Neural cell (in vitro differentiated cells): ENCODE data around the gene MERTK. TPM values are rescaled to one million over a fixed set of nuclear protein-coding genes. Genes with fewer than 3 reads are reported as not detected.
"Not testable (repeated sequence)": the region's sequence is repeated elsewhere in the genome, so short reads cannot be mapped to it uniquely, and the experiment has no call there.

ENCODE experiments used
- H2AFZ ChIP-seq: fragments of 200-600, 300-800 bp; sonication (generic), shearing (Covaris generic); 2 replicates; pipeline ENCODE4 v1.6.0; 2014; ENCODE audit warnings: low read depth, mild to moderate bottlenecking, antibody characterized with exemption, low read length, moderate library complexity
- H3F3A ChIP-seq: fragments of 200-600 bp; shearing (Covaris generic); 2 replicates; pipeline ENCODE4 v1.6.1; 2016; ENCODE audit warnings: mild to moderate bottlenecking, moderate library complexity, mixed read lengths, antibody characterized with exemption, low read length; ENCODE audit not compliant: insufficient read depth, poor library complexity, severe bottlenecking
- H3K27ac ChIP-seq: fragments of 200-600, 300-800 bp; sonication (generic), shearing (Covaris generic); 2 replicates; pipeline ENCODE4 v1.5.1; 2014; ENCODE audit warnings: mild to moderate bottlenecking, low read length, moderate library complexity
- H3K27me3 ChIP-seq: fragments of 300-800, 200-600 bp; sonication (generic), shearing (Covaris generic); 2 replicates; pipeline ENCODE4 v1.6.0; 2014; ENCODE audit warnings: mild to moderate bottlenecking, low read depth, low read length, moderate library complexity; ENCODE audit not compliant: insufficient read depth
- H3K36me3 ChIP-seq: fragments of 300-800, 200-600 bp; sonication (generic), shearing (Covaris generic); 2 replicates; pipeline ENCODE4 v1.5.1; 2014; ENCODE audit warnings: mild to moderate bottlenecking, antibody characterized with exemption, low read length, moderate library complexity; ENCODE audit not compliant: insufficient read depth
- H3K4me2 ChIP-seq: fragments of 300-800, 200-600 bp; sonication (generic), shearing (Covaris generic); 2 replicates; pipeline ENCODE4 v1.6.0; 2014; ENCODE audit warnings: mild to moderate bottlenecking, low read length
- H3K4me3 ChIP-seq: fragments of 300-800, 200-600 bp; sonication (generic), shearing (Covaris generic); 2 replicates; pipeline ENCODE4 v1.5.1; 2014; ENCODE audit warnings: mild to moderate bottlenecking, low read length, moderate library complexity
- H3K79me2 ChIP-seq: fragments of 200-600 bp; shearing (Covaris generic); replicated peaks from 2 replicates; pipeline ENCODE4 v1.6.0; 2014; ENCODE audit warnings: mild to moderate bottlenecking, low read length, moderate library complexity; ENCODE audit not compliant: insufficient read depth
- H3K9ac ChIP-seq: fragments of 300-800, 200-600 bp; sonication (generic), shearing (Covaris generic); 2 replicates; pipeline ENCODE4 v1.6.1; 2016; ENCODE audit warnings: mild to moderate bottlenecking, low read length, mixed read lengths
- H3K9me2 ChIP-seq: fragments of 200-600 bp; shearing (Covaris generic); 2 replicates; pipeline ENCODE4 v1.6.1; 2016; ENCODE audit warnings: mild to moderate bottlenecking, low read length, mixed read lengths; ENCODE audit not compliant: insufficient read depth
- H3K9me3 ChIP-seq: fragments of 200-600, 300-800 bp; sonication (generic), shearing (Covaris generic); 2 replicates; pipeline ENCODE4 v1.6.1; 2016; ENCODE audit warnings: mild to moderate bottlenecking, mixed run types, low read length, moderate library complexity, mixed read lengths
- H4K20me1 ChIP-seq: fragments of 200-600 bp; shearing (Covaris generic); 2 replicates; pipeline ENCODE4 v1.6.1; 2016; ENCODE audit warnings: mild to moderate bottlenecking, mixed run types; ENCODE audit not compliant: insufficient read depth
- EP300 ChIP-seq: fragments of 450-650 bp; conservative IDR thresholded peaks from 2 replicates; pipeline ENCODE4 v1.6.1; 2014; ENCODE audit warnings: antibody characterized with exemption, mild to moderate bottlenecking, moderate library complexity; ENCODE audit not compliant: poor library complexity, severe bottlenecking
- EZH2 ChIP-seq: fragments of 200-600, 300-800 bp; shearing (Covaris generic), sonication (generic); IDR thresholded peaks from 2 replicates; pipeline ENCODE4 v1.6.1; 2014; ENCODE audit warnings: antibody characterized with exemption, low read length, borderline replicate concordance, mild to moderate bottlenecking; ENCODE audit not compliant: insufficient read depth, poor library complexity, severe bottlenecking
- MXI1 ChIP-seq: fragments of 450-650 bp; conservative IDR thresholded peaks from 2 replicates; pipeline ENCODE4 v1.6.1; 2014; ENCODE audit warnings: antibody characterized with exemption, mild to moderate bottlenecking; ENCODE audit not compliant: poor library complexity, severe bottlenecking
- POLR2AphosphoS5 ChIP-seq: IDR thresholded peaks from 2 replicates; pipeline ENCODE4 v1.6.1; 2012
- RAD21 ChIP-seq: fragments of 450-650 bp; conservative IDR thresholded peaks from 2 replicates; pipeline ENCODE4 v1.6.1; 2014; ENCODE audit warnings: antibody characterized with exemption, mild to moderate bottlenecking, moderate library complexity
- SMC3 ChIP-seq: fragments of 450-650 bp; conservative IDR thresholded peaks from 2 replicates; pipeline ENCODE4 v1.6.1; 2014; ENCODE audit warnings: antibody characterized with exemption, mild to moderate bottlenecking, moderate library complexity; ENCODE audit not compliant: poor library complexity
- TAF1 ChIP-seq: IDR thresholded peaks from 2 replicates; pipeline ENCODE4 v1.6.1; 2012; ENCODE audit warnings: low read depth
- polyA plus RNA-seq: library from polyadenylated mRNA; depleted of rRNA; stranded (reverse); fragments of >200 nt; gene quantifications from 2 replicates; pipeline ENCODE4 v1.2.3, GENCODE V29; 2014
- TF ChIP-seq, protein P1 (sequence below): fragments of 450-650 bp; IDR thresholded peaks from 2 replicates; pipeline ENCODE4 v1.5.1; 2014; ENCODE audit warnings: antibody characterized with exemption, mild to moderate bottlenecking, moderate library complexity; ENCODE audit not compliant: poor library complexity, severe bottlenecking
- TF ChIP-seq, protein P2 (sequence below): IDR thresholded peaks from 2 replicates; pipeline ENCODE4 v1.6.1; 2012; ENCODE audit warnings: borderline replicate concordance

Gene MERTK
- polyA plus RNA-seq, 1 donor from 2014 or later, result 0.53 TPM

GRCh38 chr2:112034924-112035323, 136.5 kb downstream of the MERTK start:
- Histone ChIP-seq H3K79me2 (no peaks in the 10 kb centered on the region), H3K36me3 (no peaks in the 10 kb centered on the region), H3K9me3 (no peaks in the 10 kb centered on the region), H3K4me3 (no peak overlapping the region), H3K27ac (no peak overlapping the region), H3F3A (no peaks in the 10 kb centered on the region), H3K9me2 (no peaks in the 10 kb centered on the region), H2AFZ (no peak overlapping the region), H4K20me1 (no peaks in the 10 kb centered on the region), H3K9ac (no peak overlapping the region), H3K4me2 (no peak overlapping the region), H3K27me3 (no peaks in the 10 kb centered on the region)
- TF ChIP-seq SMC3 (no peak), EP300 (no peak), POLR2AphosphoS5 (no peak), EZH2 (no peak), MXI1 (no peak), TAF1 (no peak), RAD21 (no peak)
- TF ChIP-seq, protein P1, sequence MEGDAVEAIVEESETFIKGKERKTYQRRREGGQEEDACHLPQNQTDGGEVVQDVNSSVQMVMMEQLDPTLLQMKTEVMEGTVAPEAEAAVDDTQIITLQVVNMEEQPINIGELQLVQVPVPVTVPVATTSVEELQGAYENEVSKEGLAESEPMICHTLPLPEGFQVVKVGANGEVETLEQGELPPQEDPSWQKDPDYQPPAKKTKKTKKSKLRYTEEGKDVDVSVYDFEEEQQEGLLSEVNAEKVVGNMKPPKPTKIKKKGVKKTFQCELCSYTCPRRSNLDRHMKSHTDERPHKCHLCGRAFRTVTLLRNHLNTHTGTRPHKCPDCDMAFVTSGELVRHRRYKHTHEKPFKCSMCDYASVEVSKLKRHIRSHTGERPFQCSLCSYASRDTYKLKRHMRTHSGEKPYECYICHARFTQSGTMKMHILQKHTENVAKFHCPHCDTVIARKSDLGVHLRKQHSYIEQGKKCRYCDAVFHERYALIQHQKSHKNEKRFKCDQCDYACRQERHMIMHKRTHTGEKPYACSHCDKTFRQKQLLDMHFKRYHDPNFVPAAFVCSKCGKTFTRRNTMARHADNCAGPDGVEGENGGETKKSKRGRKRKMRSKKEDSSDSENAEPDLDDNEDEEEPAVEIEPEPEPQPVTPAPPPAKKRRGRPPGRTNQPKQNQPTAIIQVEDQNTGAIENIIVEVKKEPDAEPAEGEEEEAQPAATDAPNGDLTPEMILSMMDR, result no peak
- TF ChIP-seq, protein P2, sequence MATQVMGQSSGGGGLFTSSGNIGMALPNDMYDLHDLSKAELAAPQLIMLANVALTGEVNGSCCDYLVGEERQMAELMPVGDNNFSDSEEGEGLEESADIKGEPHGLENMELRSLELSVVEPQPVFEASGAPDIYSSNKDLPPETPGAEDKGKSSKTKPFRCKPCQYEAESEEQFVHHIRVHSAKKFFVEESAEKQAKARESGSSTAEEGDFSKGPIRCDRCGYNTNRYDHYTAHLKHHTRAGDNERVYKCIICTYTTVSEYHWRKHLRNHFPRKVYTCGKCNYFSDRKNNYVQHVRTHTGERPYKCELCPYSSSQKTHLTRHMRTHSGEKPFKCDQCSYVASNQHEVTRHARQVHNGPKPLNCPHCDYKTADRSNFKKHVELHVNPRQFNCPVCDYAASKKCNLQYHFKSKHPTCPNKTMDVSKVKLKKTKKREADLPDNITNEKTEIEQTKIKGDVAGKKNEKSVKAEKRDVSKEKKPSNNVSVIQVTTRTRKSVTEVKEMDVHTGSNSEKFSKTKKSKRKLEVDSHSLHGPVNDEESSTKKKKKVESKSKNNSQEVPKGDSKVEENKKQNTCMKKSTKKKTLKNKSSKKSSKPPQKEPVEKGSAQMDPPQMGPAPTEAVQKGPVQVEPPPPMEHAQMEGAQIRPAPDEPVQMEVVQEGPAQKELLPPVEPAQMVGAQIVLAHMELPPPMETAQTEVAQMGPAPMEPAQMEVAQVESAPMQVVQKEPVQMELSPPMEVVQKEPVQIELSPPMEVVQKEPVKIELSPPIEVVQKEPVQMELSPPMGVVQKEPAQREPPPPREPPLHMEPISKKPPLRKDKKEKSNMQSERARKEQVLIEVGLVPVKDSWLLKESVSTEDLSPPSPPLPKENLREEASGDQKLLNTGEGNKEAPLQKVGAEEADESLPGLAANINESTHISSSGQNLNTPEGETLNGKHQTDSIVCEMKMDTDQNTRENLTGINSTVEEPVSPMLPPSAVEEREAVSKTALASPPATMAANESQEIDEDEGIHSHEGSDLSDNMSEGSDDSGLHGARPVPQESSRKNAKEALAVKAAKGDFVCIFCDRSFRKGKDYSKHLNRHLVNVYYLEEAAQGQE, result no peak

- H3F3A ChIP-seq, result no peaks in the 10 kb centered on the region
- no peaks in the 10 kb centered on the region for H3K9me2 ChIP-seq
- H3K4me2 ChIP-seq, result no peak overlapping the region
- no peaks in the 10 kb centered on the region for H3K9me3 ChIP-seq
- no peak overlapping the region for H3K9ac ChIP-seq
- no peak overlapping the region for H2AFZ ChIP-seq
- H3K36me3 ChIP-seq, result no peaks in the 10 kb centered on the region
- H3K79me2 ChIP-seq, result no peaks in the 10 kb centered on the region
- H3K27ac ChIP-seq, result no peak overlapping the region
- TF ChIP-seq SMC3 (no peak), RAD21 (no peak), MXI1 (no peak), TAF1 (no peak), EP300 (no peak), POLR2AphosphoS5 (no peak)
- TF ChIP-seq, protein P2, result no peak
- TF ChIP-seq, protein P1, result no peak
- H4K20me1 ChIP-seq, result no peaks in the 10 kb centered on the region
- H3K27me3 ChIP-seq, result no peaks in the 10 kb centered on the region
- H3K4me3 ChIP-seq, result no peak overlapping the region
Measured at GRCh38 chr2:112035786-112036185, 137.4 kb downstream of the MERTK start.

DNA sequence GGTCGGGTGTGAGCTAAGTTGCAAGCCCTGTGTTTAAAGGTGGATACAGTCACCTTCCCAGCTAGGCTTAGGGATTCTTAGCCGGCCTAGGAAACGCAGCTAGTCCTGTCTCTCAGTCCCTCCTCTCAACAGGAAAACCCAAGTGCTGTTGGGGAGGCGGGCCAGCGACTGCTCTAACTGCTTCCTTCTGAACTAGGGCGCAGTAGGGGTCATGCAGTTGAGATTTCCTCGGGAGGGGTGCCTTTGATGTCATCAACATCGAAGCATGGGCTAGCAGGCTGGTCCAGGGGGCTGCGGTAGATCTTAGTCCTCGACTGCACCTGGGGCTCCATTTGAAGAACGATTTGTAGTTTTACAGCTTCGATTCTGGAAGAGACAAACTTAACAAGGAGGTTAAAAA, 141.1 kb downstream of the MERTK start:
- not testable (repeated sequence) for H3K9me3 ChIP-seq, H3K27ac ChIP-seq, H4K20me1 ChIP-seq, H3K4me2 ChIP-seq, H3F3A ChIP-seq, H3K4me3 ChIP-seq, H3K36me3 ChIP-seq, H3K9me2 ChIP-seq, H3K27me3 ChIP-seq, H3K9ac ChIP-seq, H2AFZ ChIP-seq, H3K79me2 ChIP-seq
